Fibroblast of upper back skin (primary cell): ENCODE data around the gene METTL17.
"Not testable (repeated sequence)": the region's sequence is repeated elsewhere in the genome, so short reads cannot be mapped to it uniquely, and the experiment has no call there.

Source experiments
- DNase-seq: peaks from one replicate; pipeline ENCODE4 v3.0.0-alpha.2; 2013

The METTL17 gene

DNA sequence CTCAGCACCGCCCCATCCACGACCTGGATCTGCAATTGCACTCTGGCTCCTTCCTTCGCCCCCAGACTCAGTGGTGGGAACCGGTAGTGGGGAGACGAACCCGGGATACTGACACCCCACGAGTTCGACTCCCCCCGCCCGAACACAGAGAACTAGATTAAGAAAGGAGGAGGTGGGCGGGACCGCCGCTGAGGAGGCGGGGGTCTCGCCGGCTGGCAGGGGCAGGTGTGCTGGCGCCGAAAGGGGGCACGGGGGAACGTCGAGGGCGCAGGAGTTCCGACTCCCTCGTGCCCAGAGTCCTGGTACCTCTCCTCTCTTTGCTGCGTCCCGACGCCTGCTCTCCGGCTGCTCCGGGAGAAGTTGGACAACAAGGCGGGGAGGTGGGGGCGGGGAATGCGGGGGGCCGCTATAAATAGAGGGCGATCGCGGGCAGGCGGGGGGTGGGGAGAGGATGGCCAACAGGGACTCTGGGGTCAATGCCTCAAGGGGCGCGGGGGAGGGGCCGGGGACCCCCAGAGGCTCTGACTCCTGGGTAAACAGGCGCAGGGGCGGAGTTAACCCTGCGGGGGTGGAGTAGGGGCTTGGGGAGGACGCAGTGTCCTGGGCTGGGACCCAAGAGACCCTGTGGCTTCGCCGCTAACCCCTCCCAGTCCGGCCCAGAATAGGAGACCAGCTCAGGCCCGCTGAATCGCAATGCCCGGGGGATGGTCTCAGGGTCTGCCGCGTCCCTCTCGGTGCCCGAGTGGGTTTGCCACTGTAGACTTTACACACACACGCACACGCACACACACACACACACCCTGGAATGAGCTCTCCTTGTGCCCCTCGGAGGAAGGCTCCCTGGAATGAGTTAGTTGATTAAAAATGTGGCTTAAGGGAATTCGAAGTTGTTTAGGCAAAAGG is 35.8 kb downstream of the METTL17 start:
- DNase-seq, result no peak

- DNase-seq, result no peak
Measured at GRCh38 chr14:21026274-21026987, 36.7 kb downstream of the METTL17 start.

- no peak for DNase-seq
Measured at GRCh38 chr14:21026988-21027315, 37.2 kb downstream of the METTL17 start.

GRCh38 chr14:21029917-21030316 is 40.1 kb downstream of the METTL17 start, which contains the start of gene TPPP2:
Gene TPPP2 (plus strand): TSS chr14:21030217. CDS start chr14:21030582, 365 bp downstream.
- DNase-seq, result no peak

DNA sequence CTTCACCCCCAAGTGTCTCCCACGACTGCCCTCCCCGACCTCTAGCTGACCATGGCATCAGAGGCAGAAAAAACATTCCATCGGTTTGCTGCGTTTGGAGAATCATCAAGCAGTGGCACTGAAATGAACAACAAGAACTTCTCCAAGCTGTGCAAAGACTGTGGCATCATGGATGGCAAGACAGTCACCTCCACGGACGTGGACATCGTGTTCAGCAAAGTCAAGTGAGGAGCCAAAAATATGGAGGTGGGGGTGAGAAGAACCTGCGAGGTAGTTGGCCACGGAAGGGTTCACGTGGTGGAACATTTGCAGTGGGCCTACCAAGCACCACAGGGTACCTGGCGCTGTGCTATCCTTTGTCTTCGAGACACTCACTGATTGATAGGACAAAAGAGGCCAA is 40.8 kb downstream of the METTL17 start:
- DNase-seq, result no peak

DNA sequence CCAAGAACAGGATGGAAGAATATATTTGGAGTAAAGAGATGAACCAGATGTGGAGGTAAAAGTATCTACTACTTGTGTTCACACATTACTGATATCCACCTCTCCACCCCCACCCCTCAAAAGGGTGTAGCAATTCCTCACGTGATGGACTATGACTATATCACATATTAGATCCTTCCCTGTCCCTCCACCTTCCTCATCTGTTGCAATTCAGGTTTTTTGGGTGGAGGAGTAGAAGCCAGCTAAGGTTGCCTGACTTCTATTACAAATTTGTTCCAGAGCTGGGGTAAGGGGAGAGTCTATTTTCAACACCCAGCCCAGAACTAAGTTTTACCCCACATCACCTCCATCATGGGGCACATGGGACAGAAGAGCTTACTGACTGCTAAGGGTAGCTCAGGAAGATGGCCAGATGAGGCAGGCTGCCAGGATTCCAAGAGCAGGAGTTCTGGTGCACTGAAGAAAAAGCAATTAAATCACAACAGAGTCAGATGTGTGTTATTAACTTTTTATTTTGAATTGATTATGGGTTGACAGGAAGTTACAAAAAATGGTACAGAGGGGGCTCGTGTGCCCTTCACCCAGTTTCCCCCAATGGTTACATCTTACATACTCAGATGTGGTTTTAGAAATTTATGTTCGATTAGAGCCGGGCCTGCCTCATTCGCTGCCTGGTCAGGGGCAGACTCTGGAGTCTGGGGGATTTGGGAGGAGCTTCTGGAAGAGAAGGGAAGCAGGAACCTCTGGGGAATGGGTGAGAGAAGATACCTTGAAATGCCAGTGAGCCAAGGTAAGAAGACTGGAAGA is 42.7 kb downstream of the METTL17 start:
- no peak for DNase-seq

DNA sequence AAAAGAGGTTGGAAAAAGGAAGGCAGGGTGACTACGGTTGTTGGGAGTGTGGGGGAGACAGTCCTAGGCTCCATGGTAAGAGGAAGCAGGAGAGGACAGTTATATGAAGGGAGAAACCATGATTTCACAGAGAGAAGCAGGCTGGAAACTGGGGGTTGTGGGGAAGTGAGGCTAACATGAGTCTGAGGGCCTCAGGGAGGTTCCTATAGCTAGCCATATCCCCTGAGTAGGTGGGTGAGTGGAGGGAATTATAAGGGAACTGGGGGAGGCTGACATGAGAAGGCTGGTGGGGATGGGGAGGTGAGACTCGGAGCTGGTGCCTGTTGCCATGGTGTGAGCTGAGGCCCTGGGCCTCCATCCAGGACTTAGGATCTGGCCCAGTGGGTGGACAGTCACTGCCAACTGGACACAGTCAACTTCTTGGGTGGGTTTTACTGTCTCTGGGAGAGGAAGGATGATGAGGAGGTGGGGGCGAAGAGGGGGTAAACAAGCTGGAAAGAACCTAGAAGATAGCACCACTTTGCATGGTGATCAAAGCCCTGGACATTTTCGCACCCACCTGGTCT is 43.4 kb downstream of the METTL17 start:
- DNase-seq, result no peak

GRCh38 chr14:21034707-21035106 is 44.9 kb downstream of the METTL17 start, which contains the start of gene RNASE13:
Gene RNASE13 (minus strand): TSS chr14:21034807. CDS start chr14:21034288, 519 bp downstream.
- no peak for DNase-seq

- no peak for DNase-seq
Measured at GRCh38 chr14:21036751-21037150, 47.0 kb downstream of the METTL17 start.

DNA sequence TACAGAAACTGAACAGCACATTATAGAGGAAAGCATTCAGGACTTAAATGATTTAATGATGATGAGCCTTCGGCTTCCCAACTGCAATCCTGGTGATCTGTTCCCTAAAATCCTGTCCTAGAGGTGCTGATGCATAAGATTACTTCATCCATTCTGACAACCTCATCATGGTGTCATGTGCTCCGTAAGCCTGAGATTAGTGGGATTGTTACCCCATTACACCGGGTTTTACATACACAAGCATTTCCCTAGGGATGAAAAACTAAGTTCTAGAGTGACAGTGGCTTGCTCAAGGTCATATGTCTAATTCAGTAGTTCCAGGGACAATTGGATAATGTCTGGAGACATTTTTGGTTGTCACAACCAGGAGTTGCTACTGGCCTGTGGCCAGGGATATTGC is 47.4 kb downstream of the METTL17 start:
- no peak for DNase-seq

- DNase-seq, result peak; percentile 58
Measured at GRCh38 chr14:21038441-21039422, 49.0 kb downstream of the METTL17 start.

DNA sequence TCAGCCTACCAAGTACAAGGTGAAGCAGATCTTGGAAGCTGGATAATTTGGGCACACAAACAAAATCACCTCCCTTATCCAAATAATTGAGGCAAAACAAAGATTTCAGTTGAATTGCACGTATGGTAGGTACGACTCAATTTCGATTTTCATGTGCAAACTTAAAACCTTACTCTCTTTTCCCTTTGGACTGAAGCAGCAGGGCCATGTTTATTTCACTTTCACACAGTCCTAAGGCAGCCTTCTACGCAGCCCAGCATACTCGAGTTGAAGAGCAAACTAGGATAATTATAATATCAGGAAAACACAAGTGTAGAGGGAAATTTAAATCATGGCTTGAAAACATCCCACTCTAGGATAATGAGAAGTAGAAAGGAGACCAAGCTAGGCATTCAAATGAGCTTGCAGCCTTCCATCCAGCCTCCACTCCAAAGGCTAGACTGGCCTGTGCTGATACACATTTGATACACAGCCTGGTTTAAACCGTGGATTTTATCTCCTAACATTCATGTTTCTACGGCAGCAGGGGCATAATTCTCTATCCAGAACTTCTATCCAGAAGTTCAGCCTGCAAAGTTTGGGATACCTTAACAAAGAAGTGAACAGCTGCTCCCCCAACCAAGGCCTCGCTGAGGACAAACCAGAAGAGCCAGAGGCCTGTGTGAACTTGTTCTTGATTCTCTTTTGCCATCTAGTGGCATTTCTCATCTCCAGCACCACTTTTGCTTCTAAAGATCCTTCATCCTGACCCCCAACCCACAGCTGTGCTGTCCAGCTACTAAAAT is 50.0 kb downstream of the METTL17 start:
- peak; percentile 73 for DNase-seq

- DNase-seq, result no peak
Measured at GRCh38 chr14:21040370-21040925, 50.7 kb downstream of the METTL17 start.

DNA sequence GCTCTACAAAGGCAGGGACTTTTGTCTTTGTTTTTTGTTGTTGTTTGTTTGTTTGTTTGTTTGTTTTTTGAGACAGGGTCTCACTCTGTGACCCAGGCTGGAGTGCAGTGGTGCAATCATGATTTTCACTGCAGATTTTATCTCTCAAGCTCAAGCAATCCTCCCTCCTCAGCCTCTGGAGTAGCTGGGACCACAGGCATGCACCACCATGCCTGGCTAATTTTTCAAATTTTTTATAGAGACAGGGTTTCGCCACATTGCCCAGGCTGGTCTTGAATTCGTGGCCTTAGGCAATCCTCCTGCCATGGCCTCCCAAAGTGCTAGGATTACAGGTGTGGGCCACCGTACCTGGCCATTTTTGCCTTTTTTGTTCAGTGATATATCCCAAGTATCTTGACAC is 51.2 kb downstream of the METTL17 start:
- not testable (repeated sequence) for DNase-seq

DNA sequence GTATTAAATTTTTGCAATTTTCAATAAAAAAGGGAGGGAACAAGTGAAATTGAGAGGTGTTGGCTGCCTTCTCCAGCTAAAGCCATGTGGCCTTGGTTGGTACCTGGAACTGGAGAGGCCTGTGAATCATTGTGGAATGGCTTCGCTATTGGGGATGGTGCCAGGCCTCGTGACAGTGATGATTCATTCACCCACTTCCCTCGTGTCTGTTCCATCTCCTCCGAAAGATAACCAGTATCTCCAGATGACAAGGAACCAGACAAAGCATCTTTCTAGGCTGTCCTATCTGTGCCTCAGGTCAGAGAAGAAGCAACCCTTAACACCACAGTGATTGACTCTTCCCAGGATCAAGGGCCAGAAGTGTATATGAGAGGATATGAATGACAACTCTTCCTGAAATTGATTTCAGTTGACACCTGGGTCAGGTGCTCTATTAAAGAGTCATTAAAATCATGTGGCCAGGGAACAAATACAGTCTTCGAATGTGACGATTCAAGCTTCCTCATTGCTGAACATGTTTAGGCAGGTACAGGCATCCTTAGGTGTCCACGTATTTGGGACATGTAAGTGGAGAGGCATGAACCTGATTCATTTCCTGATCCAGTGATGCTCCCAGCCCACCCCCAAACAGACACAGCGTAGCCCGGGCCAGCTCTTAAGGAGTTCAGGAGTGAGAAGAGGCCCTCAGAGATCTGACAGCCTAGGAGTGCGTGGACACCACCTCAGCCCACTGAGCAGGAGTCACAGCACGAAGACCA is 52.1 kb downstream of the METTL17 start, which contains the start of gene RNASE7:
RNASE7 (plus strand) TSS at position 687 of the 758 bp plus-strand sequence. CDS start 631 bp downstream, outside the sequence.
- DNase-seq, result no peak

DNA sequence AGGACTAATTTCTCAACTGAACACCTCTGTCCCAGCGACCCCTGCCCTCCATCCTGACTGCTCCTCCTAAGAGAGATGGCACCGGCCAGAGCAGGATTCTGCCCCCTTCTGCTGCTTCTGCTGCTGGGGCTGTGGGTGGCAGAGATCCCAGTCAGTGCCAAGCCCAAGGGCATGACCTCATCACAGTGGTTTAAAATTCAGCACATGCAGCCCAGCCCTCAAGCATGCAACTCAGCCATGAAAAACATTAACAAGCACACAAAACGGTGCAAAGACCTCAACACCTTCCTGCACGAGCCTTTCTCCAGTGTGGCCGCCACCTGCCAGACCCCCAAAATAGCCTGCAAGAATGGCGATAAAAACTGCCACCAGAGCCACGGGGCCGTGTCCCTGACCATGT is 53.1 kb downstream of the METTL17 start:
- DNase-seq, result no peak

GRCh38 chr14:21043387-21043973 is 53.7 kb downstream of the METTL17 start:
- no peak for DNase-seq

DNA sequence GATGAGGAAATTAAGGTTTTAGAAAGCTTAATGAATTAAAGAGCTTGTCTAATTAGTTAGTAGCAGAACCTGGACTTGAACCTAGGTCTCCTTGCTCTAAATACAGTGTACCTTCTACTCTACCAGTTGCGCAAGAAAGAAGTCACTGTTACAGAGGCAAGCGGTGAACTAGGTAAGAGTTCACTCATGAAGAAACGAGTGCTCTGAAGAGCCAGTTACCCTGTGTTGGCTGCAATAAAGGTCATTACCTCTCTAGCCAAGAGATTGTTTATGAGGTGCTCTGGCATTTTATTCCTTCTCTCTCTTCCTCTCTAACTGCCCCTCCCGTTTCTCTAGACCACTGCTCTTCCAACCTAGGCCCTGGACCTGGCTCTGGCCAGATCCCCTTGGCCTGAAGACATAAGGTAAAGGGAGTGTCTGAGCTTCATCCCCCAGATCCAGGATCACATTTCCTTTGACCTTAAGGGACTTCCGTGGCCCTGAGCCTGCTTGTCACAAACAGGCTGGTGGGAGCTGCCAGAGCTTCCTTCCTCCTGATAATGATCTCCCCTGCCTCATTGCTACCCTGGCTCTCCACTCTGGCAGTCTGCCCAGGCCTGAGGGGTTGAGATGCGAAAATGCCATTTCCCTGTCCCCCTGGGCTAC is 54.3 kb downstream of the METTL17 start:
- DNase-seq, result no peak
